Measurements from ENCODE around the gene CD14. TPM values are rescaled to one million over a fixed set of nuclear protein-coding genes. Genes with fewer than 3 reads are reported as not detected.
"Not testable (repeated sequence)": the region's sequence is repeated elsewhere in the genome, so short reads cannot be mapped to it uniquely, and the experiment has no call there.

CD14 gene
- not detected in 2 replicates for total RNA-seq (2014; rRNA removed; shearing (Covaris generic))
- not detected in 2 replicates for polyA plus RNA-seq (2015; cell fraction: cytosol; rRNA removed)
- 0.44 TPM in 1 of 2 replicates, not detected in the other for polyA plus RNA-seq (2015; cell fraction: nucleus; rRNA removed)

GRCh38 chr5:140633021-140633471 is at the start of gene CD14:
CD14 (minus strand) TSS chr5:140633175; CDS start chr5:140633071, 104 bp downstream.
- peak; percentile 44 for DNase-seq (ENCODE audit: low read depth)

- DNase-seq (ENCODE audit: low read depth): no peak
Observed at GRCh38 chr5:140678993-140679392, 46.0 kb upstream of the CD14 start.

GRCh38 chr5:140677947-140678346 is 45.0 kb upstream of the CD14 start:
- no peak for DNase-seq (ENCODE audit: low read depth)

GRCh38 chr5:140674629-140675028 is 41.7 kb upstream of the CD14 start:
- DNase-seq (ENCODE audit: low read depth): no peak

- DNase-seq (ENCODE audit: low read depth): no peak
Observed at GRCh38 chr5:140674211-140674610, 41.2 kb upstream of the CD14 start.

- DNase-seq (ENCODE audit: low read depth): no peak
Observed at GRCh38 chr5:140673187-140673976, 40.4 kb upstream of the CD14 start, which contains the start of gene DND1. DND1 (minus strand) TSS chr5:140673576; CDS start chr5:140673542, 34 bp downstream.

- DNase-seq (ENCODE audit: low read depth): no peak
Observed at GRCh38 chr5:140672455-140673186, 39.6 kb upstream of the CD14 start.

- no peak for DNase-seq (ENCODE audit: low read depth)
Observed at GRCh38 chr5:140671472-140672125, 38.6 kb upstream of the CD14 start.

- DNase-seq (ENCODE audit: low read depth): not testable (repeated sequence)
Observed at GRCh38 chr5:140671035-140671434, 38.1 kb upstream of the CD14 start.

- DNase-seq (ENCODE audit: low read depth): peak; percentile 93
Observed at GRCh38 chr5:140664359-140665119, 31.6 kb upstream of the CD14 start, which contains the start of gene WDR55. WDR55 (plus strand) TSS chr5:140664904; CDS start chr5:140664913, 9 bp downstream.

- DNase-seq (ENCODE audit: low read depth): no peak
Observed at GRCh38 chr5:140664030-140664358, 31.0 kb upstream of the CD14 start.

- not testable (repeated sequence) for DNase-seq (ENCODE audit: low read depth)
Observed at GRCh38 chr5:140660371-140660770, 27.4 kb upstream of the CD14 start.

GRCh38 chr5:140658870-140659269 is 25.9 kb upstream of the CD14 start:
- DNase-seq (ENCODE audit: low read depth): no peak

- no peak for DNase-seq (ENCODE audit: low read depth)
Observed at GRCh38 chr5:140647042-140647419, 14.1 kb upstream of the CD14 start.

- DNase-seq (ENCODE audit: low read depth): no peak
Observed at GRCh38 chr5:140642718-140643117, 9.7 kb upstream of the CD14 start.

- no peak for DNase-seq (ENCODE audit: low read depth)
Observed at GRCh38 chr5:140641716-140642115, 8.7 kb upstream of the CD14 start.

- DNase-seq (ENCODE audit: low read depth): peak; percentile 84
Observed at GRCh38 chr5:140639148-140639981, 6.4 kb upstream of the CD14 start, which contains the start of gene TMCO6. TMCO6 (plus strand) TSS chr5:140639451; CDS start chr5:140639528, 77 bp downstream.

GRCh38 chr5:140638898-140639147 is 5.8 kb upstream of the CD14 start:
- DNase-seq (ENCODE audit: low read depth): not testable (repeated sequence)

GRCh38 chr5:140637371-140638100 is 4.6 kb upstream of the CD14 start:
- DNase-seq (ENCODE audit: low read depth): no peak
